ENCODE measurements around the gene SLC25A10.

The SLC25A10 gene

DNA sequence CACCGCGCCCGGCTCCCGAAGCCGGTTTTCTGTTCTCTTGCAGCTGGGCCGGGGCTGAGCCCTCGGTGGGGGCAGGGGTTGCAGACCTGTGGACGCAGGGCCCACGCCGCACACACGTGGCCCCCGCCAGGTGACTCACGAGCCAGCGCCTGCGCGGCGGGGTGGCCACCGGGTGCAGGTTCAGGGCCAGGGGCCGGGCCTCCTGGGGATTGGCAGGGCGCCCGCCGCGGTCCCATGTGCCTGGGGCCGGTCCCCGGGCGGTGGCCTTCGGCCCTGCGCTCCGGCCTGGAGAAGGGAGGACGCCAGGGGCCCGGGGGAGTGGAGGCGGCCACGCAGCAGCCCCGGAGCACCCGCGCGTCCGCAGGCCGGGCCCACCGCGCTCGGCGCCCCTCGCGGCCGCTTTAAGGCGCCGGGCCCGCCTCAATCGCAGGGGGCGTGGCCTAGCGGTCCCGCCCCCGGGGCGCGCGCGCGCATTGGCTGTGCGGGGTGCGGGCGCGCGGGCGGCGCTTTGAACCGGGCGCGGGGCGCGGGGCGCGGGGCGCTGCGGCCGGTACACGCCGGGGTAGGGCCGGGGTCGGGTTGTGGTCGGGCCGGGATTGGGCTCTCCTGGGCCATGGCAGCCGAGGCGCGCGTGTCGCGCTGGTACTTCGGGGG lies at the start of gene SLC25A10:
TSS of gene SLC25A10 (plus strand) at position 471 of the 654 bp plus-strand sequence. CDS start at position 614, 143 bp downstream.
- peak; percentile 91 for DNase-seq

GRCh38 chr17:81664051-81664470 lies 48.0 kb upstream of the SLC25A10 start:
- DNase-seq = no peak

DNA sequence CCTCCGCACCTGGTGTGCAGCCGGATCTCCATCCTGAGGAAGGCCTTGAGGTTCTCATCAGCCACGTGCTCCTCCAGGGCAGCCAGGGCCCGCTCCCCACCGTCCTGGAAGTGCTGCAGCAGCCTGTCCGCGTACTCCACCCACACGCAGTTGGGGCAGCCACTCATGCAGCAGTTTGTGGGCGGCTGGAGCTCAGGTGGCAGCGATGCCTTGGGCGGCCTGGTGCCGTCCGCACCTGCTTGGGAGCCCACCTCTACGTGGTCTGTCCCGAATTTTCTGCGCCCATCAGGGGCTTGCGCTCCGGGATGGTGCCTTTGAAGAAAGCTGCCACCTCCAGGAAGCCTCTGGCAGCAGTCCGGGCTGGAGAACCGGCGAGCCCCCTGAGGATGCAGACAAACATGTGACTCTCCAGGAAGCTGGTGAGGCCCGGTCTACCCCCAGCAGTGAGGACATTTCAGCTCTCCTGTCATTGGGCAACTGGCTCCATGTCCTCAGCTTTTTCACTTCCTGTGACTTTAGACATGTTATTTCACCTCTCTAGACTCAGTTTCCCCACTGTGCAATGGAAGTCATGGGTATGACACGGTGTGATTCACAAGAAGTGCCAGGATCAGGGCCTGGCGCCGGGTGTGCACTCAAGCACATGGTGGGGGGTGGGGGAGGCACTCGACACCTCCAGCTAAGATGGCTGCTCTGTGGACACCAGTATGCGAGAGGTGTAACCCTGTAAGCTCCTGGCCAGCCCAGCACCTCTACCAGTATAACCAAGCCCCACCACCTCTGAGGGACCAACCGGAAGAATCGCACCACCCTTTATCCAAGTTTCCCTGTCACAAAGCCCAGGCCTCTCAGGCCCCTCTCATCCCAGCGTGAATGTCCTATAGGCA lies 46.6 kb upstream of the SLC25A10 start:
- DNase-seq = peak; percentile 82

GRCh38 chr17:81666092-81666341 lies 46.1 kb upstream of the SLC25A10 start:
- DNase-seq = no peak

- peak; percentile 95 for DNase-seq
Observed at GRCh38 chr17:81666342-81667191, 45.5 kb upstream of the SLC25A10 start, which contains the start of the genes CCDC137 and OXLD1. Gene CCDC137 (plus strand): TSS chr17:81666737. CDS start chr17:81666767, 30 bp downstream. Gene OXLD1 (minus strand): TSS chr17:81666605. CDS start chr17:81666577, 28 bp downstream.

DNA sequence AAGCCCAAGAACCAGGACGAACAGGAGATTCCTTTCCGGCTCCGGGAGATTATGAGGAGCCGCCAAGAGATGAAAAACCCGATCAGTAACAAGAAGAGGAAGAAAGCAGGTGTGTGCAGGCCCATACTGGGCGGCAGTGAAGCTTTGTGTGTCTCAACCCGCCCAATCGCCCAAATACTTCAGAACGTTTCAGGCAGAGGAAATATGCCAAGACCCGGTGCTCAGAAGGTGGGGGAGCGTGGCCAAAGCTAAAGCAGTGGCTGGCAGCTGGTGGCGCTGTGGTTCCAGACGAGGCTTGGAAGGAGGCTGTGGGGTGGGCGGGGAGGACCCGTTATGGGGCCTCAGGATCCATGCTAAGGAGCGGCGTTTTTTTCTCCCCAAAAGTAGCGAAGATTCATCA lies 44.3 kb upstream of the SLC25A10 start:
- DNase-seq = no peak

DNA sequence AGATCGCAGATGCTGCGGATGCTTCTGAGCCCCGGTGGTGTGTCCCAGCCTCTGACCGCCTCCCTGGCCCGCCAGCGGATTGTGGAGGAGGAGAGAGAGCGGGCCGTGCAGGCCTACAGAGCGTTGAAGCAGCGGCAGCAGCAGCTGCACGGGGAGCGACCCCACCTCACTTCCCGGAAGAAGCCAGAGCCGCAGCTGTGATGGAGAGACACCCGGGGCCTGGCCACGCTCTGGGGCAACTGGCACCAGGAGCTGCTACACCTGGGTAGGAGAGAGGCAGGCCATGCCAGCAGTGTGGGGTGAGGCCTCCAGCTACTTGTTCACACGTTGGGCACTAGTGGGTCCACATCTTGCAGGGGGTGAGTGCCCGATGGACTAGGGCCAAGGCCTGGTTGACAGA lies 39.6 kb upstream of the SLC25A10 start:
- no peak for DNase-seq

DNA sequence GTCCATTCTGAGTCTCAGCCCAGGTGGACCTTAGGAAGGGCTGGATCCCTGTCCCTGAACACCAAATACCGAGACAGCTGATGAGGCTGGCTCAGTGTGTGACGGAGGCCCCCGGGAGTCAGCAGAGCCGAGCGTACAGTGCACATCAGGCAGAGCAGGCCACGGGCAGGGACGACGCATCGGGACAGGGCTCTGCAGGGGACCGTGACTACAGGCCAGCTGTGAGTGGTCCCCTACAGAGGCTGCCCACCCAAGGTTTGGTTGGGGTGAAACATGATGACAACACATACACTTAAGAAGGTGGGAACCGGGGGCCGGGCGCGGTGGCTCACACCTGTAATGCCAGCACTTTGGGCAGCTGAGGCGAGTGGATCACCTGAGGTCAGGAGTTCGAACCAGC lies 39.1 kb upstream of the SLC25A10 start:
- DNase-seq = no peak

GRCh38 chr17:81673561-81674258 lies 38.4 kb upstream of the SLC25A10 start:
- no peak for DNase-seq

- peak; percentile 70 for DNase-seq
Observed at GRCh38 chr17:81675515-81676221, 36.4 kb upstream of the SLC25A10 start.

GRCh38 chr17:81676906-81677305 lies 35.2 kb upstream of the SLC25A10 start:
- DNase-seq = no peak

GRCh38 chr17:81680150-81680549 lies 31.9 kb upstream of the SLC25A10 start:
- DNase-seq = no peak

- DNase-seq = no peak
Observed at GRCh38 chr17:81681672-81682071, 30.4 kb upstream of the SLC25A10 start.

DNA sequence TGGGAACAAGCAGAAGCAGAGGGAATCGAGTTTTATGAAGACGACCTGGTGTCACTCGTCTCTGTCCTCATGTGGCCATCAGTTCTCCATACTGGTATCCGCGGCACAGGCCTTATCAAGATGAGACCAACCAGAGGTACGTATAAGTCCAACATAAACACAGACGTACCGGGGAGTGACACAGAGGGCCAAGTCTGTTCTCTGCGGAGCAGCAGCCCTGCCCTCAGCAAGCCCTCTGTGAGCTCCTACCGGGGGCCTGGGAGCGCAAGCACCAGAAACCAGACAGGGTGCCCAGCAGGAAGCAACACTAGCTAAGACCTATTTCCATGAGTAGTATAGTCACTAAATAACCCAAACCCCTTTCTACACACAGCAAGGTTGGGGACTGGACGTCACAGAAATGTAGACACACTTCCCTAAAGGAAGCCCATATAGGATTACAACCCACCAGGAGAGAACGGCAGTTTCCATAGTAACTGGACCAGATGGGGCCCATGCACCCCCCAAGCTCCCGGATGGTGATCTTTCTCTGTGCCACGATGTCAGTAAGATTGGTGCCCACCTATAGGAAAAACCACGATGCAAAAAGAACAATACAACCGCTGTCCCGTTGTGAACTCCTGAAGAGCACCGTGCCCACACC lies 29.4 kb upstream of the SLC25A10 start:
- no peak for DNase-seq

GRCh38 chr17:81683208-81683583 lies 28.9 kb upstream of the SLC25A10 start:
- no peak for DNase-seq

- peak; percentile 98 for DNase-seq
Observed at GRCh38 chr17:81683584-81684441, 28.3 kb upstream of the SLC25A10 start, which contains the start of the genes ARL16 and HGS. Gene ARL16 (minus strand): TSS chr17:81683797. CDS start chr17:81683753, 44 bp downstream. Gene HGS (plus strand): TSS chr17:81684011. CDS start chr17:81684067, 56 bp downstream.

- no peak for DNase-seq
Observed at GRCh38 chr17:81684442-81684911, 27.6 kb upstream of the SLC25A10 start.

DNA sequence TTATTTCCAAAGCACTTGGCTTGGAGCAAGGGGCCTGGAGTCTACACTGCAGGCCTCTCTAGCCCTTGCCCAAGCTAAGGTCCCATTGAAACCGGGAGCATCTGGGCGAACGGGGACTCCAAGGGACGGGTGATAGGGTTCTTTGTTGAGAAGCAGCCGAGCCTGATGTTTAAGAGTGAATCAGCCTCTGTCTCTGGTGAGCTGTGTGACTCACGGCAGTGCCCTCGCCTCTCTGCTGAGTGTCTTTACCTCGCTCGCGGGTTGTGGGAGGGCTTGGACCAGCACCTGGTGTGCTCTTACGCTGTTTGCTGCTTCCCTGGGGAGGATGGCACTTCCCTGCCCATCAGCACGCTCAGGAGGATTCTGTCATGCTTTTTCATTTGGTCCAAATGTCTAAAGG lies 27.0 kb upstream of the SLC25A10 start:
- DNase-seq = peak; percentile 77

DNA sequence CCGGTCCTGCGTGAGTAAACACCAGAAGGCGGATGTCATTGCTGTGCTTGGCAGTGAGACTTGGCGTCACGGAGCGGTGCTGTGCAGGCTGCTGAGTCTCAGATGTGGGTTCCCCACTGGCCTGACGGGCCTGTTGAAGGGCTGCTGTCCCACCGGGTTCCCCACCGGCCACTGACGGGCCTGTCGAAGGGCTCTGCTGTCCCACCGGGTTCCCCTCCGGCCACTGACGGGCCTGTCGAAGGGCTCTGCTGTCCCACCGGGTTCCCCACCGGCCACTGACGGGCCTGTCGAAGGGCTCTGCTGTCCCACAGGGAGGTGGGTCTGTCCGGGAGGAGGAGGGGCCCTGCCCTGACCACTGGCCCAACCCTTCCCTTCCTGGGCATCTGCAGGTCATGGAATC lies 25.5 kb upstream of the SLC25A10 start:
- DNase-seq = no peak

Measured in activated CD8-positive, alpha-beta memory T cell treated with anti-CD3 and anti-CD28 coated beads, Interleukin-2, amount 50 U/mL, for 48 hours (primary cell).